A673 (cell line): ENCODE results near the gene VPS52. TPM values are rescaled to one million over a fixed set of nuclear protein-coding genes. Genes with fewer than 3 reads are reported as not detected.

ENCODE experiments used
- BruUV-seq: library from RNA; stranded (reverse); fragments of 400-500 nt; replicated peaks from 2 replicates; lab custom pipeline; 2021; lab: Mats Ljungman, UMichigan
- CTCF ChIA-PET: fragments of 300-600 bp; sonication (Branson Sonifier 250); formaldehyde crosslinking; loops from one replicate; lab custom pipeline; 2022; ENCODE audit warnings: antibody characterized with exemption; lab: Charles Lee
- POLR2A ChIA-PET: fragments of 300-600 bp; sonication (Branson Sonifier 250); formaldehyde crosslinking; loops from one replicate; lab custom pipeline; 2022; ENCODE audit warnings: antibody characterized with exemption; ENCODE audit not compliant: low non-redundant PET; lab: Charles Lee
- DNase-seq: peaks from one replicate; pipeline ENCODE4 v3.0.0-alpha.2; 2015; ENCODE audit warnings: low spot score
- H3K27ac ChIP-seq: fragments of 200-600 bp; sonication (generic); 2 replicates; pipeline ENCODE4 v1.5.1; 2016; ENCODE audit warnings: mixed run types, low read depth, mild to moderate bottlenecking, mixed read lengths, antibody characterized with exemption, low read length; ENCODE audit not compliant: poor library complexity, severe bottlenecking
- H3K27me3 ChIP-seq: fragments of 200-600 bp; sonication (generic); replicated peaks from 2 replicates; pipeline ENCODE4 v1.6.1; 2017; ENCODE audit warnings: mixed run types, low read depth, mild to moderate bottlenecking, mixed read lengths, antibody characterized with exemption, low read length; ENCODE audit not compliant: insufficient read depth, poor library complexity
- H3K36me3 ChIP-seq: fragments of 200-600 bp; sonication (generic); 2 replicates; pipeline ENCODE4 v1.6.1; 2016; ENCODE audit warnings: mixed run types, mild to moderate bottlenecking, mixed read lengths, antibody characterized with exemption, low read length; ENCODE audit not compliant: insufficient read depth, poor library complexity, severe bottlenecking
- H3K4me1 ChIP-seq: fragments of 200-600 bp; sonication (generic); 2 replicates; pipeline ENCODE4 v1.6.1; 2017; ENCODE audit warnings: mixed run types, mild to moderate bottlenecking, mixed read lengths, antibody characterized with exemption, low read length; ENCODE audit not compliant: insufficient read depth, poor library complexity, severe bottlenecking
- H3K4me3 ChIP-seq: fragments of 200-600 bp; sonication (generic); 2 replicates; pipeline ENCODE4 v1.5.1; 2016; ENCODE audit warnings: low read depth, mixed run types, mild to moderate bottlenecking, mixed read lengths, low read length; ENCODE audit not compliant: poor library complexity, severe bottlenecking
- H3K9me3 ChIP-seq: fragments of 200-600 bp; sonication (generic); 2 replicates; pipeline ENCODE4 v1.6.1; 2016; ENCODE audit warnings: mixed run types, low read depth, mild to moderate bottlenecking, mixed read lengths, antibody characterized with exemption, low read length; ENCODE audit not compliant: poor library complexity, severe bottlenecking
- CTCF ChIP-seq: fragments of 300-800, 200-600 bp; sonication (generic); conservative IDR thresholded peaks from 2 replicates; pipeline ENCODE4 v1.5.1; 2017; ENCODE audit warnings: low read depth, mild to moderate bottlenecking, antibody characterized with exemption, low read length, moderate library complexity, mixed read lengths
- EZH2 ChIP-seq: fragments of 200-600 bp; sonication (generic); IDR thresholded peaks from 2 replicates; pipeline ENCODE4 v1.6.1; 2017; ENCODE audit warnings: borderline replicate concordance, low read depth, mild to moderate bottlenecking, mixed read lengths, antibody characterized with exemption, low read length; ENCODE audit not compliant: poor library complexity, severe bottlenecking
- intact Hi-C: fragments of 100-400 bp; cut with micrococcal nuclease; formaldehyde crosslinking; loops from one replicate; pipeline ENCODE4 v1.10.0; 2022; ENCODE audit not compliant: unreplicated experiment
- total RNA-seq: library from RNA; stranded (reverse); gene quantifications from 2 replicates; pipeline ENCODE4 v1.2.3, GENCODE V29; 2021

The VPS52 gene
- total RNA-seq, 1 experiment from 2014 or later = 58.2 TPM

DNA sequence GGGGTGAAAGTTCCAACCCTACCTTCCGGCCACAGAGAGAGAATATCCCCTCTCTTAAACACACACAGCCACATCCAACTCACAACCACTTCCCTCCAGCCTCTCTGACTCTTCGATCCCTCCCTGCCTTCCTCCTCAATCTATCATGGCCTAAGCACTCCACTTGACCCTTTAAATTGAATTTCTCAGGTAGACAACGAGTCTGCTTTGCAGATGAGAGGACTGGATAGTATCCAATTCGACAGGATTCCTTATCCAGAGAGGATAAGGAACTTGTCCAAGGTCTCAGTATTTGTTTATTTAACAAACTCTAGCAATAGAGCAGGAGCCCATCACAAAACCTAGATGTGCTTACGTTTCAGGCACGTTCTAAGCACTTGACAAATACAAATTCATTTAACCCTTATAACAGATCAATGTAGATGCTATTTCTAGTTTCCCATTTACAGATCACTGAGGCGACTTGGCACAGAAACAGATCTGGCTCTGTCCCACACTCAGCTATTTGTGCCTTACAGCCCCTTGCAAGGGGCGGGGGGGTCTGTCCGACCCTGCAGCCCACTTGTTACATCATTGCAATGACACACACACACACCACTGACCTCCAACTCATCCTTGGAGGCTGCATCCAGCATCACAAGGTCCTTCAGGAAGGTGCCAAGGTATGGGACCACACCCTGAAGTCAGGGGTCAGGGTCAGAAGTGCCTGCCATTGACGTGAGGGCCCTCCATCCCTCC lies 22.6 kb upstream of the VPS52 start:
- no peak for TF ChIP-seq CTCF
- TF ChIP-seq EZH2 = no peak
- Histone ChIP-seq H3K9me3 (no peaks in the 10 kb centered on the region), H3K27me3 (no peaks in the 10 kb centered on the region), H3K4me1 (peaks cover 15% of the 10 kb centered on the region), H3K27ac (no peak overlapping the region), H3K4me3 (no peak overlapping the region), H3K36me3 (peaks cover 20% of the 10 kb centered on the region)
- ChIA-PET CTCF (no interaction called here), POLR2A (no interaction called here)
- no TSS peak for BruUV-seq
- DNase-seq = no peak
- intact Hi-C loops = no loop called here

GRCh38 chr6:33292996-33293682 lies 21.5 kb upstream of the VPS52 start:
- DNase-seq = no peak
- no TSS peak for BruUV-seq
- POLR2A ChIA-PET = no interaction called here

GRCh38 chr6:33290459-33290858 lies 18.8 kb upstream of the VPS52 start:
- H3K4me1 ChIP-seq = peaks cover 16% of the 10 kb centered on the region
- no peak for DNase-seq
- H3K36me3 ChIP-seq = peaks cover 26% of the 10 kb centered on the region
- no TSS peak for BruUV-seq
- intact Hi-C loops = no loop called here
- H3K27ac ChIP-seq = peak overlapping the region; percentile 67
- no peaks in the 10 kb centered on the region for H3K9me3 ChIP-seq
- POLR2A ChIA-PET = no interaction called here
- H3K27me3 ChIP-seq = no peaks in the 10 kb centered on the region
- H3K4me3 ChIP-seq = peak overlapping the region; percentile 74
- TF ChIP-seq CTCF = no peak
- CTCF ChIA-PET = no interaction called here

More at GRCh38 chr6:33292996-33293682, 21.5 kb upstream of the VPS52 start:
- H3K4me1 ChIP-seq = peaks cover 19% of the 10 kb centered on the region
- intact Hi-C loops = no loop called here
- H3K27me3 ChIP-seq = no peaks in the 10 kb centered on the region
- no peaks in the 10 kb centered on the region for H3K9me3 ChIP-seq
- peaks cover 20% of the 10 kb centered on the region for H3K36me3 ChIP-seq
- H3K27ac ChIP-seq = no peak overlapping the region
- no peak for TF ChIP-seq EZH2
- no peak for TF ChIP-seq CTCF
- H3K4me3 ChIP-seq = no peak overlapping the region
- CTCF ChIA-PET = no interaction called here
